Measurements from ENCODE around the gene AHCTF1.
"Not testable (repeated sequence)": the region's sequence is repeated elsewhere in the genome, so short reads cannot be mapped to it uniquely, and the experiment has no call there.

AHCTF1 gene

GRCh38 chr1:246838118-246838456 lies 93.7 kb downstream of the AHCTF1 start:
- DNase-seq (ENCODE audit: low read depth in 2 of 2): no peak

GRCh38 chr1:246837418-246838117 lies 94.2 kb downstream of the AHCTF1 start:
- DNase-seq (ENCODE audit: low read depth in 2 of 2): no peak

DNA sequence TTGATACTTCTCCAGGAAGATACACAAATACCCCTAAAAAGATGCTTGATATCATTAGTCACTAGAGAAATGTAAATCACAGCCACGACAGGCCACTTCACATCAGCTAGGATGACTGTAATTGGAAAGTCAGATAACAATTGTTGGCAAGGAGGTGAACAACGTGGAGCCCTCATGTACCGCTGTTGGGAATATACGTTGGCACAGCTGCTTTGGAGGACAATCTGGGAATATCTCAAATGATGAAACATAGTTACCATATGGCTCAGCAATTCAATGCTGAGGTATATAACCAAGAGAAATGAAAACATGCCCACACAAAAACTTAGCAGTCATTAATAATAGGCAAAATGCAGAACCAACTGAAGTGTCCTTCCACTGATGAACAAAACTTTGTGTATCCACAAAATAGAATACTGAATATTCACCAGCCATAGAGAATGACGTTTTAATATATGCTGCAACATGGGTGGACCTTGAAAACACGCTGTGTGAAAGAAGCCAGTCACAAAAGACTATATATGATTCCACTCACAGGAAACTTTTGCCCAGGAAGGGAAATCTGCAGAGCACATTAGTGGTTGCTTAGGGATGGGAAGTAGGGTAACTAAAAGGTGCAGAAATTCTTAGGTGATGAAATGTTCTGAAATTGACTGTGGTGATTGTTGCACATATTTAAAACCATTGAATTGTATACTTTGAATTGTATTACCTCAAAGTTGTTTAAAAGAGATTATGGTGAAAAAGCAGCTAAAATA lies 95.4 kb downstream of the AHCTF1 start:
- DNase-seq (ENCODE audit: low read depth in 2 of 2): no peak

- no peak for DNase-seq (ENCODE audit: low read depth in 2 of 2)
Observed at GRCh38 chr1:246831543-246831942, 100.2 kb downstream of the AHCTF1 start.

DNA sequence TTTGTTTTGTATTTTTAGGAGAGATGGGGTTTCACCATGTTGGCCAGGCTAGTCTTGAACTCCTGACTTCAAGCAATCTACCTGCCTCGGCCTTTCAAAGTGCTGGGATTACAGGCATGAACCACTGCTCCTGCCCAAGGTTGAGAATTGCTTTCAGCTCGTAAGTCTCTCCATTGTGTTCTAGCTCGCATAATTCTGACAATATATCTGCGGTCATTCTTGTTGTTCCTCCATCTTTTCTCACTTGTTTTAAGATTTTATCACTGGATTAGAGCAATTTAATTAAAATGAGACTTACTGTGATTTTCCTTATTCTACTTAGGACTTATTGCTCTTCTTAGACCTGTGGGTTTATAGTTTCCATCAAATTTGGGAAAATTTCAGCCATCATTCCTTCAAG lies 102.9 kb downstream of the AHCTF1 start:
- DNase-seq (ENCODE audit: low read depth in 2 of 2): no peak

DNA sequence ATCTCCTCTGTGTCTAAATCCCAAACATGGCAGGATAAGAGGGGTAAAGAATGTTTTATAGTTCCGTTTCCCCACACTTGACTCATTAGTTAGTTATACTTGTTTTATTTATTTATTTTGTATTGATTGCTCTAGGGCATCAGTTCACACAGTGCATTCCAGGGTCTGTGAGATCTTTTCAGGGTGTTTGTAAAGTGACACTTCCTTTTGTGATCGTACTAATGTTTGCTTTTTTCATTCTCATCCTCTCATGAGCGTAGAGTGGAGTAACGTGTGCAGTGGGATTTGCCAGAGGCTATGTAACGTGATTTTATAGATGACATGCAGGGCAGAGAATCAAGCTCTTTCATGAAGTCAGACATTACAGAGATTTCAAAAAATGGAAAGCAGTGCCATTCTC lies 104.4 kb downstream of the AHCTF1 start:
- no peak for DNase-seq (ENCODE audit: low read depth in 2 of 2)

- DNase-seq (ENCODE audit: low read depth in 2 of 2): no peak
Observed at GRCh38 chr1:246825557-246826175, 106.1 kb downstream of the AHCTF1 start.

DNA sequence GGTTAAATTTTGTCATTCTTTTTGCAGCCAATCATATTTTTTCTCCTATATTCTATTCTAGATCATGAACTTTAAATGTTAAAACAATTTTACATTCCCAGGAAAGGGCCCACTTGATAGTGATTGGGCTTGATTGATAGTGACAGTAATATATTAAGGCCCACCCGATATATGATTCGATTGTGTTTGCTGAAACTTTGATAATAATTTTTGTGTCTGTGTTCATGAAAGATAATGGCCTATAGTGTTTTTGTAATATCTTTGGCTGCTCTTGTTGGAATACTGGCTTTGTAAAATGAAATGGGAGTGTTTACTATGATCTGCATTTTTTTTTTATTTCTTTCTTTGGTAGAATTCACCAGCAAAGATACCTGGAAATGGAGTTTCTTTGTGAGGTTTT lies 107.2 kb downstream of the AHCTF1 start:
- no peak for DNase-seq (ENCODE audit: low read depth in 2 of 2)

DNA sequence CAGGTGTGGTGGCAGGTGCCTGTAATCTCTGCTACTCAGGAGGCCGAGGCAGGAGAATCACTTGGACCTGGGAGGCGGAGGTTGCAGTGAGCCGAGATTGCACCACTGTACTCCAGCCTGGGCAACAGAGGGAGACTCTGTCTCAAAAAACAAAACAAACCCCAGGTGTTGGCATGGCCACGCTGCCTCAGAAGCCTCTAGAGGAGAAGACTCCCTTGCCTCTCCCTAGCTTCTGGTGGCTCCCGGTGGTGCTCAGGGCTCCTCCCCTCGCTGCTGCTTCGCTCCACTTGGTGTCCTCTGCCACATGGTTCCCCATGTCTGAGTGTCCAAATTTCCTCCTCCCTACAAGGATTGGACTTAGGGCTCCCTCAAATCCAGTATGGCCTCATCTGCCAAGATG lies 109.6 kb downstream of the AHCTF1 start:
- DNase-seq (ENCODE audit: low read depth in 2 of 2): not testable (repeated sequence)

DNA sequence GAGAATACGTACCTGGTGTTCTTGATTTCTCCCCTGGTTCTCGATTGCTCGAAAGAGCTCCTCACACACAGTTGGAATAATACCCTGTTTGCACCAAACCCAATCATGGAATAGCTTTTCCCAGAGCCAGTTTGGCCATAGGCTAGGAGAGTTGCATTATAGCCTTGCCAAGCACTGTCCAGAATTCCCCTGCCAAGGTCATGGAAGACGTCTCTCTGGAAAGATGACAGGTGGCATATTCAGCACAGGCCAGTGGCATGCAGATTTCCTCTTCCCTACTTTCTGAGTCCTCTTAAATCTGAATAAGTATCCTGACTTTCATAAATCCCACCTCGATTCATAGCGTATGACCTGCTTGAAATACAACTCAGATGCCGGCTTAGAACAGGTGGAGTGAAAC lies 111.1 kb downstream of the AHCTF1 start:
- DNase-seq (ENCODE audit: low read depth in 2 of 2): no peak

- DNase-seq (ENCODE audit: low read depth in 2 of 2): not testable (repeated sequence)
Observed at GRCh38 chr1:246817778-246818177, 114.0 kb downstream of the AHCTF1 start.

- no peak for DNase-seq (ENCODE audit: low read depth in 2 of 2)
Observed at GRCh38 chr1:246815693-246816270, 116.0 kb downstream of the AHCTF1 start.

DNA sequence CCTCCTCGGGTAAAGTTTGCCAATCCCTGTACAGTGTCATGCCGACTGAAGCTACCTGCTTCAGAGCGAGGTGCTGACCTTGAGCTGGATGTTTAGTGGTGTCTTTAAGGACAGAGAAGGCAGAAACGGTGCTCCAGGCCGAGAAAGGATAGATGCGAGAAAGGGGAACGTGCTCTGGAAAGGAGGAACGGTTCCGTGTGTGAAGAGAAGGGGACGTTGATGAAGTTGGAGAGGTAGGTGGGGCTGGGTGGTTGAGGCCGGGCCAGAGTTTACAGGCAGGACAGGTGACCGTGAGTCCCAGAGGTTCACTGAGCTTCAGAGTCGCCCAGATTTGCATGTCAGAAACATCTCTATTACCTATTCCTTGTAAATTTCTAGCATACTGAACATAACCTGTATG lies 116.9 kb downstream of the AHCTF1 start:
- no peak for DNase-seq (ENCODE audit: low read depth in 2 of 2)

- not testable (repeated sequence) for DNase-seq (ENCODE audit: low read depth in 2 of 2)
Observed at GRCh38 chr1:246813325-246813724, 118.4 kb downstream of the AHCTF1 start.

GRCh38 chr1:246811985-246812384 lies 119.8 kb downstream of the AHCTF1 start:
- DNase-seq (ENCODE audit: low read depth in 2 of 2): no peak

DNA sequence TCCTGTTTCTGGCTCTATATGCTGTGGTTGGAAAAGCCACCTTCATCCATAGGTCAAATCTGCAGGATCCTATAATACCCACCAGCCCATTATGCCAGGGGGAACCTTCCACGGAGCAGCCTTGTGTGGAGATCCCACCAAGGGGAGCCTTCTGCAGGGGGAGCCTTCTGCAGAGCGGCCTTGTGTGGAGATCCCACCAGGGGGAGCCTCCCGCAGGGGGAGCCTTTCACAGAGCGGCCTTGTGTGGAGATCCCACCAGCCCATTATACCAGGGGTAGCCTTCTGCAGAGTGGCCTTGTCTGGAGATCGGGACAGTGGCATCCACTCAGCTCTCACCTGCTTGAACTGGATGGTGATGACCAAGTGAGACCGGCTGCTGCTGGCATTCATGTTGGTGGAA lies 122.3 kb downstream of the AHCTF1 start:
- DNase-seq (ENCODE audit: low read depth in 2 of 2): no peak

DNA sequence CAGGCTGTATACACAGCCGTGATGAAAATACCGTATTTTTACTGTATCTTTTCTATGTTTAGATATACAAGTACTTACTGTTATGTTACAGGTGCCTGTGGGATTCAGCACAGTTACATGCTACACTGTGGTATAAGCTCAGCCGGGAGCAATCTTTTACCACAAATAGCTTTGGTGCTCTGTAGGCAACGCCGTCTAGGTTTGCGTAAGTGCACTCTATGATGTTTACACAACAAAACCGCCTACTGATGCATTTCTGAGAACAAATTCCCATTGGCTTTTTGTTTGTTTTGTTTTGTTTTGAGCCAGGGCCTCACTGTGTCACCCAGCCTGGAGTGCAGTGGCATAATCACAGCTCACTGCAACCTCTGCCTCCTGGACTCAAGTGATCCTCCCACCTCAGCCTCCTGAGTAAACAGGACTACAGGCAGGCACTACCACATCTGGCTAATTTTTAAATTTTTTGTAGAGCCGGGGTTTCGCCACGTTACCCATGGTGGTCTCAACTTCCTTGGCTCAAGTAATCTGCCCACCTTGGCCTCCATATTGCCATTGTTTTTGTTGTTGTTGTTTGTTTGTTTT lies 126.5 kb downstream of the AHCTF1 start:
- DNase-seq (ENCODE audit: low read depth in 2 of 2): no peak

GRCh38 chr1:246803883-246804282 lies 127.9 kb downstream of the AHCTF1 start:
- no peak for DNase-seq (ENCODE audit: low read depth in 2 of 2)

GRCh38 chr1:246803373-246803772 lies 128.4 kb downstream of the AHCTF1 start:
- no peak for DNase-seq (ENCODE audit: low read depth in 2 of 2)

- no peak for DNase-seq (ENCODE audit: low read depth in 2 of 2)
Observed at GRCh38 chr1:246801241-246802020, 130.3 kb downstream of the AHCTF1 start.

GRCh38 chr1:246800756-246801155 lies 131.0 kb downstream of the AHCTF1 start:
- no peak for DNase-seq (ENCODE audit: low read depth in 2 of 2)

GRCh38 chr1:246800356-246800755 lies 131.4 kb downstream of the AHCTF1 start:
- no peak for DNase-seq (ENCODE audit: low read depth in 2 of 2)

Measured in stimulated activated CD4-positive, alpha-beta T cell treated with anti-CD3 and anti-CD28 coated beads, Interleukin-1b, Interleukin-23, amount 100 ng/mL, for 4 hours (primary cell).